ENCODE measurements around the gene DGCR8.

Gene DGCR8

GRCh38 chr22:20112623-20113511 lies 32.8 kb downstream of the DGCR8 start:
- no peak for DNase-seq (ENCODE audit: low spot score)

GRCh38 chr22:20113551-20114310 lies 33.7 kb downstream of the DGCR8 start:
- no peak overlapping the region for H3K27ac ChIP-seq
- TF ChIP-seq CTCF (IDR thresholded peaks at IDR 0.05): no peak
- no peak overlapping the region for H3K4me3 ChIP-seq
- no peak for DNase-seq (ENCODE audit: low spot score)

More at GRCh38 chr22:20112623-20113511, 32.8 kb downstream of the DGCR8 start:
- no peak overlapping the region for H3K27ac ChIP-seq
- H3K4me3 ChIP-seq: no peak overlapping the region
- no peak for TF ChIP-seq CTCF (IDR thresholded peaks at IDR 0.05)

DNA sequence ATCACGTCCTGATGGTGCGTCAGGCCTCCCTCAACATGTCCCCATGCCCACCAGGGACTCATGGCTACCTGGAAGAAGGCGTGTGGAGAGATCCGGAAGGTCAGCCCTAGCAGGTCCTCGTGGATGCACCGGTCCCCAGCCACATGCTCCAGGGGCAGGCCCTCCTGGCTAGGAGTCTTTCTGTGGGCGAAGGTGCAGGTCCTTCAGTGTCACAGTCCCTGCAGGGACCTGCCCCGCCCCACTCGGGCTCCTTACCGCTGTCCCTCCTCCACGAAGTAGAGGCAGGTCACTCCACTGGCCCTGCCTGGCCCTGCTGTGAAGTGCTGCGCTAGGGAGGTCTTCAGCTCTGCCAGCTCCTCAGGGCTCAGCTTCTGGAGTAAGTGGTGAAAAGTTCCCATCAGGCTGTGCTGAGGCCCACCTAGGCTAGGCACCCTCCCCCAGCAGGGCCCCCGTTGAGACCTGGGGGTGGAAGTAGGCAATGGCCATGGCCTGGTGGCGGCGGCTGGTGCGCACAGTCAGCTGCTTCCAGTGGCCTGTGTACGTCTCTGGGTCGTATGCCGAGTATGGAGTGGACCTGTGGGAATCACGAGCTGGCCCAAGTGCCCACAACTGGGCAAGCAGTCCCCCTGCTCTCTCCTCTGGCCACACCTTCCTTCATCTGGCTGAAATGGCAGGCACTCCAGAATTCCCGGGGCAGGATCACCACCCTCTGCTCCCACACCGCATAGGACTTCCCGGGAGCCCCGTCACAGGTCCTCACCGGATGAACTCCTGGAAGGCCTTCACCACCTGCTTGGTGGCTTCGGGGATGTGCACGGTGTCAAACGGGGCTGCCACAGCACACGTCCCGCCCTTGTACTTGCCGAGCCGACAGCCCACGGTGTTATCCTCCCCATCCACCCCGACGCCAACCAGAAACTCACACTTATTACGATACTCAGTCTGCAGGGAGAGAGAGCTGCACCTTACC lies 34.8 kb downstream of the DGCR8 start:
- DNase-seq (ENCODE audit: low spot score): no peak
- TF ChIP-seq CTCF (IDR thresholded peaks at IDR 0.05): no peak

GRCh38 chr22:20115691-20116375 lies 35.8 kb downstream of the DGCR8 start, which contains the start of gene RANBP1:
RANBP1 (plus strand) TSS chr22:20116104; CDS start chr22:20116185, 81 bp downstream.
- DNase-seq (ENCODE audit: low spot score): no peak
- Histone ChIP-seq H3K4me3 (peak within 1 kb of the TSS; percentile 90), H3K27ac (peak within 1 kb of the TSS; percentile 67 to 93)
- no peak for TF ChIP-seq CTCF (IDR thresholded peaks at IDR 0.05)

More for the DNA sequence above, 34.8 kb downstream of the DGCR8 start:
- no peak overlapping the region for H3K4me3 ChIP-seq
- H3K27ac ChIP-seq: no peak overlapping the region

- Histone ChIP-seq H3K4me3 (peak overlapping the region; percentile 90), H3K27ac (peak overlapping the region; percentile 67 to 93)
- DNase-seq (ENCODE audit: low spot score): no peak
- TF ChIP-seq CTCF (IDR thresholded peaks at IDR 0.05): no peak
Observed at GRCh38 chr22:20116376-20116950, 36.4 kb downstream of the DGCR8 start.
